NT2/D1 (cell line): Measurements from ENCODE around the gene ARAP3.

Experiments
- SUZ12 ChIP-seq: IDR thresholded peaks from 2 replicates; pipeline ENCODE4 v1.6.1; 2011; ENCODE audit not compliant: insufficient read length, insufficient read depth; ENCODE audit errors: extremely low read depth
- ZNF274 ChIP-seq: IDR thresholded peaks from 2 replicates; pipeline ENCODE4 v1.6.1; 2011; ENCODE audit warnings: mild to moderate bottlenecking, low read depth, low read length

- no peak for TF ChIP-seq SUZ12
- TF ChIP-seq ZNF274: no peak
These were observed 53.7 kb downstream of the ARAP3 start for GRCh38 chr5:141628175-141628788.
